HS-27A (cell line): ENCODE data around the gene SLC25A22.
A peak's percentile ranks its signal among the peaks of the same experiment; 100 is the strongest.

Experiments
- DNase-seq: peaks from one replicate; pipeline ENCODE4 v3.0.0-alpha.2; 2012; ENCODE audit warnings: low read depth, missing footprints

Gene SLC25A22

DNA sequence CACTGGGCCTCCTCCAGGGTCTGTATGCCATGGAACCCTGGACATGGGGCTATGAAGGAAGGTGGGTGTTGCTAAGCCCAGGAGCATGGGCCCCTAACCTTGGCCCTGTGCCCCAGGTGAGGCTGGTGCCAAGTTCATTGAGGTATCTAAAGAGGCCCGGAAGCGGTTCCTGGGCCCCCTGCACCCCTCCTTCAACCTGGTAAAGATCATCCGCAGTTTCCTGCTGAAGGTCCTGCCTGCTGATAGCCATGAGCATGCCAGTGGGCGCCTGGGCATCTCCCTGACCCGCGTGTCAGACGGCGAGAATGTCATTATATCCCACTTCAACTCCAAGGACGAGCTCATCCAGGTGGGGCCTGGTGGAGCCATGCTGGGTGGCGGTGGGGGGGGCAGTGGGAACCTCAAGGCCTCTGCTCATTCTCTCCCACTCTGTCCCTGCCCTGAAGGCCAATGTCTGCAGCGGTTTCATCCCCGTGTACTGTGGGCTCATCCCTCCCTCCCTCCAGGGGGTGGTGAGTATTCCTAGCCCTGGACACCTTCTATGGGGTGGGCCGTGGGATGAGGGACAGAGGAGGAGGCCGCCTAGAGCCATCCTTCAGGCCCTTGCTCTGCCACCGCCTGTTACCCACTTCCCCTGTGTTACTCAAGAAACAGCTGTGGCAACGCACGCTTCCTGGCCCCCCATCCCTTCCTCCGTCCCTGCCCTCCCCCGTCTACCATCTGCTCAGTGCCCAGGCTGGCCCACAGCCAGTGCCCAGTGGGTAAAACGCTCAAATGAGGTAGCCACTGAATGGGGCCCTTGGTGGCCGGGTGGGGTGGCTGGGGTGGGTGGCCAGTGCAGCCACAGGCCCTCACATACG lies 23.7 kb upstream of the SLC25A22 start:
- DNase-seq = no peak

- DNase-seq = no peak
Measured at GRCh38 chr11:820655-821511, 22.8 kb upstream of the SLC25A22 start.

DNA sequence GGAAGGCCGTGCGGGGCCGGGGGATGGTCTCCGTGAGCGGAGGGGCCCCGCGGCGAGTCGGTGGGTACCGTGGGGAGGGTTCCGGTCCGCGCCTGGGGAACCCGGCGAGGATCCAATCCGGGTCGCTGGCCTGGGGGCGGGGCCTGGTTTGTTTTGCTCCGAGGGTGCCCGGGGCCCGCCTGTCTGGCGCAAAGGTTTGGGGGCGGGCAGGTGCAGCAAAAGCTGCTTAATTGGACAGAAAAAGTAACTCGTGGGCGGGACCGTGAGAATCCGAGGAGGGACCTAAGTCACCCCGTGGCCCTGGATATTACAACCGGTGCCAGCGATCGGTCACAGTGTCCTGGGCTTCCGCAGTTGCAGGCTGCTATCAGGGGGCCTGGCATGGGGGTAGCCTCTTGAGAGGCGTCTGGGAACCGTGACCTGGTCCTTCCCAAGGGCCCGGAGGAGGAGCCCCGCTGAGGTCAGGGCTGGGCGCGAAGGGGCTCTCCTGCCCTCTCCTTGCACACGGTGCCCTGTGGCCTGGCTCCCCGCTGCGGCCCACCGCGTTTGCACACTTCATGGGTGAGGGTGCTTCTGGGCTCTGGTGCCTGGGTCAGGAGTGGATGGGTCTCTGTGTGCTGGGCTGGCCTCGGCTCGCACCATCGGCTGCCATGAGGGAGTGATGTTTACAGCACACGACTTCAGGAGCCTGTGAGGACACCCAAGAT lies 22.0 kb upstream of the SLC25A22 start:
- DNase-seq = no peak

DNA sequence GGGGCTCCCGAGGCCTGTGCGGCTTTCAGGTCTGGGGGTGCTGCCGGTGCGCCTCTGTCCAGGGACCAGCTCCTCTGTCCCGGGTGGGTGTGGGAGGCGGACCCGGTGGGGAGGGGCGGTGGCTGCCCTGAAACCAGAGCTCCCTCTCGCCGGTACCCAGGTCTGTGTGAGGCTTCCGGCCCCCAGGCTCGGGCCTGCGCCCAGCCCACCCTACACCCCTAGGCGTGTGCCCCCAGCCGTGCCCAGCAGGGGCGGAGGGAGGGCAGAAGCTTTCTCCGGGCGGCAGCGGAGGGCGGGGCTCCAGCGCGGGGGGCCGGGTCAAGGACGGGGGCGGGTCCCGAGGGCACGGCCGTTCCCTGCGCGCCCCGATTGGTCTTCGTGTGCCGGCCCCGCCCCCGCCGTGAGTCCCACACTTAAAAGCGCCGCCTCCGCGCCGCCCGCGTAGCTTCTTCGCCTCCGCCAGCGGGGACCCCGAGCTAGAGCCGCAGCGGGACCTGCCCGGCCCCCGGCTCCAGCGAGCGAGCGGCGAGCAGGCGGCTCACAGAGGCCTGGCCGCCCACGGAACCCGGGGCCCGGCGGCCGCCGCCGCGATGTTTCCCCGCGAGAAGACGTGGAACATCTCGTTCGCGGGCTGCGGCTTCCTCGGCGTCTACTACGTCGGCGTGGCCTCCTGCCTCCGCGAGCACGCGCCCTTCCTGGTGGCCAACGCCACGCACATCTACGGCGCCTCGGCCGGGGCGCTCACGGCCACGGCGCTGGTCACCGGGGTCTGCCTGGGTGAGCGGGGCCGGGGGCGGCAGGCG lies 21.2 kb upstream of the SLC25A22 start:
- no peak for DNase-seq

- no peak for DNase-seq
Measured at GRCh38 chr11:818396-819128, 20.5 kb upstream of the SLC25A22 start, which contains the start of gene PNPLA2. TSS of gene PNPLA2 (plus strand) at chr11:818914. CDS start at chr11:819719, 805 bp downstream.

DNA sequence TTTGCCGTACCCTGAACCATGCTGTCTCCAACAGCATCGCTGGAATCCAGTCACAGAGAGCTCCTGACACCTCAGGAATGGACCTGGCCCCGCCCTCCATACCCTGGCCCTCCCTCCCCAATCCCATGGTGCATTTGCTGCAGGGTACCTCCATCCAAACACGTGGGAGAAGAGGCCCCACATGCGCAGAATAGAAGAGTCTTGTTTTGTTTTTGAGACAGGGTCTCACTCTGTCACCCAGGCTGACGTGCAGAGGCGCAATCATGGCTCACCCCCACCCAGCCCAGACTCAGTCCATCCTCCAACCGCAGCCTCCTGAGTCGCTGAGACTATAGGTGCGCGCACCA lies 18.3 kb upstream of the SLC25A22 start:
- no peak for DNase-seq

DNA sequence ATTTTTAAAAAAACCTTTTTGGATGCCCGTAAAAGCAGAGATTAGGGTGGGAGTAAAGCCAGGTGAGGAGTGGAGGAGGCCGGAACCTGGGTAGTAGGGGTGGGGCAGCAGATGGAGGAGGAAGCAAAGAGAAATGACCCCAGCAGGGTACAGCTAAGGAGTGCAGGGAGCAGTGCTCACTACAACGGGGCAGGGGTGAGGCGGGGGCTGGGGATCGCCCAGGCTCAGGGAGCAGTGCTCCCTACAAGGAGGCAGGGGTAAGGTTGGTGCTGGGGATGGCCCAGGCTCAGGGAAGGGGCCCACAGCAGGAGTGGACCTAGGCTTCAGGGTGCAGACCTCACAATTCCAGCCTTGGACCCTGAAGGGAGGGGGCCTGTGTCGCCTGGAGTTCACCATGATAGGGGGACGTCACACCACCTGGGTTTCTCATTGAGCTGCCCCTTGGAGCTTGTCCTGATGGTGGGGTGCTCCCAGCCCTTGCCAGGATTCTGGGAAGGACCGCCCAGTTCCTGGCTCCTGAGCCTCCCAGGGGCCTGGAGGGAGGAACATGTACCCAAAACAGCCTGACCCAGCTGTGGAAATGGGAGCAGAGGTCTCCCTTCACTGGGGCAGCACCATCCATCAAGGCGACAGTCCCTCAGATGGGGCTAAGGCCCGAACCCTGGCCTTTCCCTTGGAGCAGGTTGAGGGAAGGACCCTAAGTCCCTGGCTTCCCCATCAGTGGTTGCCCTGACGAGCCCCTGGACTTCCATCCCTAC lies 17.8 kb upstream of the SLC25A22 start:
- no peak for DNase-seq

- no peak for DNase-seq
Measured at GRCh38 chr11:813456-814096, 15.5 kb upstream of the SLC25A22 start.

DNA sequence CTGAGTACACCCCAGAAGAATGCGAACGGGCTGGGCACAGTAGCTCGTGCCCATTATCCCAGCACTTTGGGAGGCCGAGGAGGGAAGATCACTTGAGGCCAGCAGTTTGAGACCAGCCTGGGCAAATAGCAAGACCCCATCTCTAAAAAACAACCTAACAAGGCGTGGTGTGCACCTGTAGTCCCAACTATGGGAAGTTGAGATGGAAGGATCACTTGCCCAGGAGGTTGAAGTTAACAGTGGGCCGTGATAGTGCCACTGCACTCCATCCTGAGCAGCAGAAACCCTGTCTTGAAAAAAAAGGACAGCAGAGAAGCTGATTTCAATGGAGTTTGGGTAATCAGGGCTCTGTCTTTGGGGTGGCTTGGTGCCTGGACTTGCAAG lies 15.0 kb upstream of the SLC25A22 start:
- no peak for DNase-seq

- no peak for DNase-seq
Measured at GRCh38 chr11:812390-812789, 14.3 kb upstream of the SLC25A22 start.

- DNase-seq = no peak
Measured at GRCh38 chr11:811446-812245, 13.6 kb upstream of the SLC25A22 start.

GRCh38 chr11:810040-810567 lies 12.0 kb upstream of the SLC25A22 start:
- DNase-seq = no peak

GRCh38 chr11:809287-810039 lies 11.4 kb upstream of the SLC25A22 start, which contains the start of gene RPLP2:
TSS of gene RPLP2 (plus strand) at chr11:809967. CDS start at chr11:810235, 268 bp downstream.
- DNase-seq = peak; percentile 93

DNA sequence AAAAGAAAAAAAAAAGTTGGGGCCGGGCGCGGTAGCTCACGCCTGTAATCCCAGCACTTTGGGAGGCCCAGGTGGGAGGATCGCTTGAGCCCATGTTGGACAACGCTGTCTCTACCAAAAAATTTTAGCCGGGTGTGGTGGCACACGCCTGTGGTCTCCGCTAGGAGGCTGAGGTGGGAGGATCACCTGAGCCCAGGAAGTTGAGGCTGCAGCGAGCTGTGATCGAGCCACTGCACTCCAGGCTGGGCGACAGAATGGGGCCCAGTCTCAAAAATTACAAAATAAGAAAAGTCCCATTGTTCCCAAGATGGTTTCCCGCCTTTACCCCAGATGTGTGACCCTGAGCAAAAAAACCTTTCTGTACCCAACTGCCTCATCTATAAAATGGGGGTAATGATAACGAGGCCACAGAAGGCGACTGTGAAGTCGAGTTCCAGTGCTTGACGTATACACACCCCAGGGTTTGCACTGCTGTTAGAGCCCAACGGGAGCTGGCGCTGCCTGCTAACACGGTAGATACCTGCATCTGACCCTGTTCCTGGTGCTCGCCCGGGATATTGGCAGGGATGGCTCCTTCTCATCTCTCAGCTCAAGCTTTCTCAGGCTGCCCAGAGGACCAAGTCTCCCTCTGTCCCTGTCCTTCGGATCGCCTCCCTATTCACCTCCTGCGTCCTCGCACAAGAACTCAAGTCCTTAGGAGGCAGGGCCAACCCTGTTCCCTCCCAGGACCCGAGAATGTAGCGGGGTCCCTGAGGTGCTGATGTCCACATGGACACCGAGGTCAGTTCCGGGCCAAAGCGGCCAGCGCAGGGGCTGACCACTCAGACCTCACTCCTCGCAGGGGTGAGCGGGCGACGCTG lies 10.6 kb upstream of the SLC25A22 start:
- no peak for DNase-seq

DNA sequence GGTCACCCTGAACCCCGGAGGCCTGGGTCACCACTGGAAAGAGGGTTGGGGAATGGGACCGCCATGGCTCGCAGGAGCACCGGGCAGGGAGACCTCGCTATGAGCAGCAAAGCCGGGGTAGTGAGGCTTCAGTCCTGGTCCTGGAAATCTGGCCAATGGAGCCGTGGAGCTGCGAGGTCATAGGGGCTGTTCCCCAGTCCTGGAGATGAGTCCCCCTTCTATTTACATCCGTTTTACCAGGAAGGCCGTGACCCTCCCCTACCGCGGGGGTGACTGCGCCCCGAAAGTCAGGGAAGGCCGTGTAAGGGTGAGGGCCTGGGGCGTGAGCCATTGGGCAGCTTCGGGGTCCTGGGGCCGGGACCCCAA lies 6.5 kb upstream of the SLC25A22 start:
- DNase-seq = no peak

- no peak for DNase-seq
Measured at GRCh38 chr11:803770-804598, 5.9 kb upstream of the SLC25A22 start.
